GM04503 (cell line): ENCODE results near the gene SGF29.
"Not testable (repeated sequence)": the region's sequence is repeated elsewhere in the genome, so short reads cannot be mapped to it uniquely, and the experiment has no call there.

Experiments used
- DNase-seq: peaks from one replicate; pipeline ENCODE4 v3.0.0-alpha.2; 2012; ENCODE audit warnings: low read depth

SGF29 gene

DNA sequence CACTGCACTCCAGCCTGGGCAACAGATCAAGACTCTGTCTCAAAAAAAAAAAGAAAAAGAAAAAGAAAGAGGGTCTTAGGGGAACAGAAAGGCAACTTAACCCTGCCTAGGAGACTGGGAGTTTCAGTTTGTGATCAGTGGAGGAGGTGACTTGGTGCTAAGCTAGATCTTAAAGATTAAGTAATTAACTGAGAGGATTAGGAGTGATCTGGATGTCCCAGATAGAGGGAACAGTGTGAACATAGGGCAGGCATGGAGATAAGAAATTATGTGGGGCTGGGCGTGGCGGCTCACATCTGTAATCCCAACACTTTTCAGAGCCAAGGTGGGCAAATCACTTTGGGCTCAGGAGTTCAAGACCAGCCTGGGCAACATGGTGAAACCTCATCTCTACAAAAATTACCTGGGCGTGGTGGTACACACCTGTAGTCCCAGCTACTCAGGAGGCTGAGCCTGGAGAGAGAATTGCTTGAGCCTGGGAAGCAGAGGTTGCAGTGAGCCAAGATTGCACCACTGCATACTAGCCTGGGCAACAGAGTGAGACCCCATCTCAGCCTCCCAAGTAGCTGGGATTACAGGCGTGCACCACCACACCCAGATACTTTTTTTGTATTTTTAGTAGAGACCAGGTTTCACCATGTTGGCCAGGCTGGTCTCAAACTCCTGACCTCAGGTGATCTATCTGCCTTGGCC, 12.7 kb downstream of the SGF29 start:
- DNase-seq, result not testable (repeated sequence)

DNA sequence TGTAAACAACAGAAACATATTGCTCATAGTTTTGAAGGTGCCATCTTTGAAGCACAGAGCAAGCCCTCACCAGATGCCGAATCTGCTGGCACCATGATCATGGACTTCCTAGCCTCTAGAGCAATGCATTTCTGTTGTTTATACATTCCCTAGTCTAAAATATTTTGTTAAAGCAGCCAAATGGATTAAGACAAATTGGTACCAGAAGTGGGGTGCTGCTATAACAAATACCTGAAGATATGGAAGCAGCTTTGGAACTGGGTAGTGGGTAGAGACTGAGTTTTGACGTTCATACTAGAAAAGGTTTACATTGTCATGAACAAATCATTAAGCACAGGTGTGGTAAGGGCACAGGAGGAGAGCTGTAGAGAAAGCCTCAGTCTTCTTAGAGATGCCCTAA, 13.6 kb downstream of the SGF29 start:
- no peak for DNase-seq

DNA sequence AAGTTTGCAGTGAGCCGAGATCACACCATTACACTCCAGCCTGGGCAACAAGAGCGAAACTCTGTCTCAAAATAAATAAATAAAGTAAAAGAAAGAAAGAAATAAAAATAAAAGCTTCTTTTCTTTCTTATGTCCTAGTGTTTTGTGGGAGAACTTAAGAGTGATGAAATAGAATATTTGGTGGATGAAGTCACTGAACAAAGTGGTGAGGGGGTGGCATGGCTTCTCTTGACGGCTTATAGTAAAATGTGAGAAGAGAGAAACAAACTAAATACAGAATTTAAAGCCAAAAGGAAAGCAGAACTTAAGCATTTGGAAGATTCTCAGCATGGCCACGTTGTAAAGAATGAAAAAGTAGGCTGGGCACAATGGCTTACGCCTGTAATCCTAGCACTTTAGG, 15.3 kb downstream of the SGF29 start:
- no peak for DNase-seq

DNA sequence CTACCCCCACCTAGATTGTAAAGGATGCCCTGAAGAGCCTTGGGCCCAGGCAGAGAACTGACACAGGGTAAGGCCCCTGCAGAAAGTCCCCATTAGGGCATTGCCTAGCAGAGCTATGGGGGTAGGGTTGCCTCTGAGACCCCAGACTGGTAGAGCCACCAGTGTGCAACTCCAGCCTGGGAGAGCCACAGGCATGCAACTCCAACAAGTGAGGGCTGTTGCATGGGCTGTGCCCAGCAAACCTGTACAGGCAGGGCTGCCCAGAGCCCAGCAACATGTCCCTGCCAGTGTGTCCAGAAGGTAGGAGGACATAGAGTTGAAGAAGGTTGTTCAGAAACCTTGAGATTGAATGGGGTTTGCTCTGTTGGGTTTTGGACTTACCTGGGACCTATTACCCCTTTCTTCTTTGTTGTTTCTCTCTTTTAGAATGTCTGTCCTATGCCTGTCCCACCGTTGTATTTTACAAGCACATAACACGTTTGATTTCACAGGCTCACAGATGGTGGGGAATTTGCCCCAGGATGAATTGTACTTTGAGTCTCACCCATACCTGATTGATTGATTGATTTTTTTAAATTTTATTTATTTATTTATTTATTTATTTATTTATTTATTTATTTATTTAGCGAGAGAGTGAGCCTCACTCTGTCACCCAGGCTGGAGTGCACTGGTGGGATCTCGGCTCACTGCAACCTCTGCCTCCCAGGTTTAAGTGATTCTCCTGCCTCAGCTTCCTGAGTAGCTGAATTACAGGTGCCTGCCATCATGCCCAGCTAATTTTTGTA, 16.4 kb downstream of the SGF29 start:
- DNase-seq, result no peak

DNA sequence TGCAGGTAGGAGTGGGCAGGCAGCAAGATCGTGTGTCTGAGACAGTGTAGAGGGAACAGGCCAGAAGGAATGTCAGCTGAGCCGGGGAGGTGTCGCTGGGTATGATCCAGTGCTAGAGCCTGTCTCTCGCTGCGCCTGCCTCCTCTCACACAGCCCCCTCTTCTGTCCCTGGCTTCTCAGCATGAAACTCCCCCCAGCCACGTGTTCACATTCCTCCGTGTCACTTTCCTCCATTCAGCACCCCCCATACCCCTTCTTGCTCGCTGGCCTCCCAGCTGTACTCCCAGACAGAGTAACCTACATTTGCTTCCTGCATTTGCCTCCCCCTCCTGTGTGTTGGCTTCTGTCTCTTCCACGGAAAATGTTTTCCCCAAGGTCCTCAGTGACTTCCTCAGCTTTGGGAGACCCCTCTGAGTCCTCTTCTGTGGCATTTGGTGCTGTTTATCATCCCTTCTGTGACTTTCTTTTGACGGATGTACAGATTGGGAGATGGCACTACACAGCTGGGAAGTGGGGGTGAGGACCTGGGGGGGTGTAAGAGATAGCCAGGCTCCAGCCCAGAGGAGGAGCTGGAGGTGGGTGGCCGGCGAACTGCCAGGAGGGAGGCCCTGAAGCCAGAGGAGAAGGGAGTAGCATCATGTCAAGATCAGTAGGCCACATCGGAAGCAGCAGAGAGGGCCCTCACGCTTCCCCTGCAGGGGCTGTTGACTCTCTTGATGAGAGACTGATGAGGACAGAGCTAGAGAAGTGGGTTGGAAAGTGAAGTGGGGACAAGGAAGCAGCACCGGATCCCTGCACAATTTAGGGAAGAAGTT, 19.2 kb downstream of the SGF29 start:
- DNase-seq, result no peak

DNA sequence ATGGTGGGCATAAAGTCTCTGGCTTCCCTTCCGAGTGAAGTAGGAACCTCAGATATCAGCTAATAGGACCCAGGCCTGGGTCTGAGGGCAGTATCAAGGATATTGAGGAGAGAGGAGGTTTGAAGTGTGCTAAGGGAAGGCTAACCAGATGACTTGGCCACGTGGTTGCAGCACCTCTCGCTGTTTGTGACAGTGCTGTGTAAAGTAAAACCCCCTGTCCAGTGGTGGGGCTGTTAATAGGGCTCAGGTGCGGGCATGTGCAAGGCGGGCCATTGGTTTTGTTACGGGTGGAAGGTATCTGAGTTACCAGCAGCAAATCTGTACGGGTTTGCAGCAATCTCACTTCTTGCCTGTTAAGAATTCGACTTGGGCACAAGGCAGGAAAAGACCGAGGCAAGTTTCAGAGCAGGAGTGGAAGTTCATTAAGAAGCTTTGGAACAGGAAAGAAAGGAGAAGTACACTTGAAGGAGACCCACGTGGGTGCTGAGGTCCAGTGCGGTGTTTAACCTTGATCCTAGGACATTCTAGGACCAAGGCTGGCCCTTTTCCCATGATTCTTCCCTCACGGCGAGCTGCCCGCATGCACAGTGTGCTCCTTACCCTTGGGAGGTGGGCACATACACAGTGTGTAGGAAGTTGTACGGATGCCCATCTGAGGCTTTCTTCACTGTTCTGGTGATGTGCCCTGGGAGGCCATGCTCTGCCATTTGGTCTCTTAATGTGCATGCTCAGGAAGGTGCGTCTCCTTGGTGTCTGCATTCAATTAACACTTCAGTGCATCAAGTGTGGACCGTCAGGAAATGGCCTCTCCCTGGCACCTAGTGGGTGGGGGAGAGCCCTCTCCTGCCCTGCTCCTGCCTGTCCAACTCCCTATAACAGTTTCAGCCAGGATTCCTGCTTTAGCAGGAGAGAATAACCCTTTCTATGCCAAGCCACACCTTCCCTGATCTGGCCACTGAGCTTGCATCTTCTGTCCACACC, 20.3 kb downstream of the SGF29 start:
- no peak for DNase-seq

DNA sequence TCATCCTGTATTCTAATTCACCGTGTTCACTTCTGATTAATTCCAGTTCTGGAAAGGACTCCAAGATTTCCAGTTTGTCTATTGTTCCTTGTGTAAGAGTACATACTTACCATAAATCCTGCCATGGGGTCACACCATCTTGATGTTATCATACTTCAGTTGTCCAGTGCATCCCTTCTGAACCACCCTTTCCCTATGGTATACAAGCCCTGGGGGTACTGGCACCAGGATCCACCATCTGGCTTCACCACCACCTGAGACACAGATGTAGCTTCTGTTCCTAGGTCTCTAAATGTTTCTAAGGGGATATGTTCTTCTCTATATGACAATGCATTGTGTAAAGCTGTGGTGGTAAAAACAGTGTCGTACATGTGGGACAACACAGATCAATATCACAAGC, 21.2 kb downstream of the SGF29 start:
- no peak for DNase-seq

DNA sequence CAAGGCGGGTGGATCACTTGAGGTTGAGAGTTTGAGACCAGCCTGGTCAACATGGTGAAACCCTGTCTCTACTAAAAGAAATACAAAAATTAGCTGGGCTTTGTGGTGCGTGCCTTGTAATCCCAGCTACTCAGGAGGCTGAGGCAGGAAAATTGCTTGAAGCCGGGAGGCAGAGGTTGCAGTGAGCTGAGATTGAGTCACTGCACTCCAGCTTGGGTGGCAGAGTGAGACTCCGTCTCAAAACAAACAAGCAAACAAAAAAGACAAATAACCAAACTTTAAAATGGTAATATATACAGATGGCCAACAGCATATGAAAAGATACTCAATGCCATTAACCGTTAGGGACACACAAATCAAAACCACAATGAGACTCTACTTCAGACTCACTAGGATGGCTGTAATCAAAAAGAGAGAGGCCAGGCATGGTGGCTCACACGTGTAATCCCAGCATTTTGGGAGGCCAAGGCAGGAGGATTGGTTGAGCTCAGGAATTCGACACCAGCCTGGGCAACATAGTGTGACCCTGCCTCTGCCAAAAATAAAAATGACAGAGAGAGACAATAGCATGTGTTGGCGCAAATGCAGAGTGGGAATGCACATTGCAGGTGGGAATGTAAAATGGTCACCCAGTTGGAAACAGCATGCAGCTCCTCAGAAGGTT, 21.9 kb downstream of the SGF29 start:
- DNase-seq, result no peak

DNA sequence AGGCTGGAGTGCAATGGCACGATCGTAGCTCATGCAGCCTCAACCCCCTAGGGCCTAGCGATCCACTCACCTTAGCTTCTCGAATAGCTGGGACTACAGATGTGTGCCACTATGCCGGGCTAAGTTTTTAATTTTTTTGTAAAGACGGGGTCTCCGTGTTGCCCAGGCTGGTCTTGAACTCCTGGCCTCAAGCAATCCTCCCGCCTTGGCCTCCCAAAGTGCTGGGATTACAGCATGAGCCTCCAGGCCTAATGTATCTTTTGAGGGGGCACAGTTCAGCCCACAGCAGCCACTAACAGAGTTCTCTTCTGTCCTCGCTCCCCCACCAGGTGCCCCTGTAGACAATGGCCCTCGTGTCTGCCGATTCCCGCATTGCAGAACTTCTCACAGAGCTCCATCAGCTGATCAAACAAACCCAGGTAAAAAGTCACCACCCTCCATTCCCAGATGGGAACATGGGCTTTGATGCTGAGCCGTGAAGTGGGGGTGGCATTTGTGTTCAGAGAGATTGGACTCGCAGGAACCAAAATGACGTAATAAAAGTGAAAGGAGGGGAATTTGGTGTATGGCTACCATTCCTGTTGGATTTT, 27.1 kb downstream of the SGF29 start:
- DNase-seq, result no peak

DNA sequence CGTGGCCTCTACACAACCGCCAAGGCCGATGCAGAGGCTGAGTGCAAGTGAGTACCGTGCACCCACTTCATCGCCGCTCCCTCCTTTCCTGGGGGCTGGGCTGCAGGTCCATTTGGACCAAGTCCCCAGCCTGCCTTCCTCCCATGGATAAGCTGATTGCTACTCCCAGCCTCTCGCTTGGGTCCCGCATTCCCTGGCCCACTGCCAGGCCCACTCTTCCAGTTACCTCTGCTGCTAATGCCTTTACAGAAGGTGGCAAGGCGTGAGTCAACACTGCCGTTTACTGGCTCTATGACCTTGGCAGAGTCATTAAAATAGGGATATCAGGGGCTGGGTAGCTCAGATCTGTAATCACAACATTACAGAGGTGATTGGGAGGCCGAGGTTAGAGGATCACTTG, 32.0 kb downstream of the SGF29 start:
- no peak for DNase-seq

DNA sequence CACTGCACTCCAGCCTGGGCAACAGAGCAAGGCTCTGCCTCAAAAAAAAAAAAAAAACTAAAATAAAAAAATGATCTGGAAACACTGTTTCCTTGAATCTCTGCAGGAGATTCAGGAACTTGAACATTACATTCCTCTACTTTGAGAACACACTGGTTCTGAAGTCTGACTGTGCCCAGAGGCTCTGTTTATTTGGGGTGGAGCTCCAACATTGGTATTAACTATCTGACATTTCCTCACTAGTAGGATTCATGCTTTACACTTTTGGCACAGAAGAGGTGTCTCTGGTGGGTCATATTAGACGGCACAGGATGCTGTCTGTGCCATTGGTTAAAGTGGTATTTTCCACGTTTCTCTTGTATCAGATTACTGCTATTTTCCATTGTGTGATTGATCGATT, 32.7 kb downstream of the SGF29 start:
- DNase-seq, result no peak

DNA sequence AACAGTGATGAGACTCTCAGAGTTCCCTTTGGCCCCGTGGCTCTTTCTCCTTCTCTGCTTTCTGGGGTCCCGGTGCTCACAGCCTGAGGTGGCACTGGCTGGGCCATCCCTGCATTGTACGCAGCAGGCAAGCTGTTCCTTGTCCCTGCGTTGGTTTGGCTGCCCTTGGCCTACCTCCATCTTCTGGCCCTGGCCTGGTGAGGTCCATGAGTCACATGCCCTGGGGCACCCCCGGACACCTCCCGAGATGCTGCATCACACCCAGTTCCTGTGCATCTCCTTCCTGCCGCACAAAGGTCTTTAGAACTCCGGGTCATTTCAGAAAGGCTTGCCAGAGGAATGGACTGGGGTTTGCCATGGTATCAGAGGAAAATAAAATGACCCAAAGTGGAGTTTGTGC, 33.7 kb downstream of the SGF29 start:
- DNase-seq, result no peak

DNA sequence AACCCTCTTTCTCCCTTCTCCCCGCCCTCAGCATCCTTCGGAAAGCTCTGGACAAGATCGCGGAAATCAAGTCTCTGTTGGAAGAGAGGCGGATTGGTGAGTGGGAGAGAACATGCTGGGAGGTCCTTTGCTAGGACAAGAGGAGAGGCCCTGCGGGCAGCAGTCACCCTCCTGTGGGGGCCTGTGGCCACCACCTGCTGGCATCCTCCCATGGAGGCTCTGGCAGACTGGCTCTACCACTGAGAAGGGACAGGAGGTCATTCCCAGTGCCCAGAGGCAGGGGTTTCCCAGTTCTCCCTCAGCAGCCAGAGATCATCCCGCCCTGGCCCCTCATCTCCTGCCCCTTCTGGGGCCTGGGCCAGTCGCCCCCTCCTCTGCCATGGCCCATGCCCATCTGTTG, 35.3 kb downstream of the SGF29 start:
- DNase-seq, result no peak

DNA sequence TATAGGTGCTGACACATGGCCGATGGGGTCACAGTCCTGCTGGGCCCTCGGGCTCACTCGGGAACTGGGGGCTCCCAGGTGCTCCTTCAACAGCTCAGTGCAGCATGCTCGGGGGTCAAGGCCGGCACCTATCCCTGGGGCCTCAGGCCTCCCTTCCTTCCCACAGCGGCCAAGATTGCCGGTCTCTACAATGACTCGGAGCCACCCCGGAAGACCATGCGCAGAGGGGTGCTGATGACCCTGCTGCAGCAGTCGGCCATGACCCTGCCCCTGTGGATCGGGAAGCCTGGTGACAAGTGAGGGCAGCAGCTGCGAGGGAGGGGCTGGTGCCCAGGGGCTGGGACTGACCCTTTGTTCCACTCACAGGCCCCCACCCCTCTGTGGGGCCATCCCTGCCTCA, 36.2 kb downstream of the SGF29 start:
- DNase-seq, result no peak

DNA sequence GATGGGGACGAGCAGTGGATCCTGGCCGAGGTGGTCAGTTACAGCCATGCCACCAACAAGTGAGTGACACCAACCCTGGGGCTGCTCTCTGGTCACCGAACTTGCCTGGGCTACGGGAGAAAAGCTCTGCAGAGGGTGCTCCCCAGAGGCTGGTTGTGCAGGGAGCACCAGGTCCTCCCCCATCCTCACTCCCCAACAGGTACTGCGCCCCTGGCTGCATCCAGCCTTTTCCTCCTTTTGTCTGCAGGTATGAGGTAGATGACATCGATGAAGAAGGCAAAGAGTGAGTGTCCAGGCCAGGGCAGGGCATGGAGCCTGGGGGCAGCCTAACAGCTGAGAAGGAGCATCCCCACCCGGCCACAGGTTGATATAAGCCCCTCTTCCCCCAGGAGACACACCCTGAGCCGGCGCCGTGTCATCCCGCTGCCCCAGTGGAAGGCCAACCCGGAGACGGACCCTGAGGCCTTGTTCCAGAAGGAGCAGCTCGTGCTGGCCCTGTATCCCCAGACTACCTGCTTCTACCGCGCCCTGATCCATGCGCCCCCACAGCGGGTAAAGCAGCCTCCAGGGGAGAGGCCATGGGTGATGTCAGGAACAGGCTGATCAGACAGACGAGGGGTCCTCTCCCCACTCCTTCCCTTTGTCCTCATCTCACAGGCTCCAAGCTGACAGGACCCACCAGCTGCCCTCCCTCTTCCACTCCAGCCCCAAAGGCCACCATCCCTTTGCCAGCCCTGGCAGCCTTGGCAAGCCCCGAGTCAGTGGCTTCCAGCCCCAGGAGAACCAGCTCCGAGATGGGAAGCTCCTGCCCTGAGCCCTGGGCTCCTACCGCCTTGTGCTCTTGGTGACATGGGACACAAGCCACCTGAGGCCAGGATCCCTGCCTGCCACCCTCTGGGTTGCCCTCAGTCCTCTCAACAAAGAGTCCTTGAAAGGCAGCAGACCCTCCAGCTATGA, 36.9 kb downstream of the SGF29 start:
- no peak for DNase-seq

DNA sequence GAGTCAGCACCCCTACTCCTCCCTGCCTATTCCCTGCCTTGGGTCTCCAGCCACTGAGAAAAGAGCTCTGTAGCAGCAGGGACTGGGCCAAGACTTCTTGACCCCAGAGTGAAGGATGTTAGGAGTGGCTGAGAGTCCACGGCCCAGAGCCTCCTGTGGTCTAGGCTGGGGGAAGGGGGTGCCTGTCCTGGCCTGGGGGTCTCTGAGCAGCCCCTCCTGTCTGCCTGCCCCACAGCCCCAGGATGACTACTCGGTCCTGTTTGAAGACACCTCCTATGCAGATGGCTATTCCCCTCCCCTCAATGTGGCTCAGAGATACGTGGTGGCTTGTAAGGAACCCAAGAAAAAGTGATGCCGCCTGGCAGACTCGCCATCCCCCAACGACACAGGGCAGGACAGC, 37.6 kb downstream of the SGF29 start:
- DNase-seq, result no peak

DNA sequence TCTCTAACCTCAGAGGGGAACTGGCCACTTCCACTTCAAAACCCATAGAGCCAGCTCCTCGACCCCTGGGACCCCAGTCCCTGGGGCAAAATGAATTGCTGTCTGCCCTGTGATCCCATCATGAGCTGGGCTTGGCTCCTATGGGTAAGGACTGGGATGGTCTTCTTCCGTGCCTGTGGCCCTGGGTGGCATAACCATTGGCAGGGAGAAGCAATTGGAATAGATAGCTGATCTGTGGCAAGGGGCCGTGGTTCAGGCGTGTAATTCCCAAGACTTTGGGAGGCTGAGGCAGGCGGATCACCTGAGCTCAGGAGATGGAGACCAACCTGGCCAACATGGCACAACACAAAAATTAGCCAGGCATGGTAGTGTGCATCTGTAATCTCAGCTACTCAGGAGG, 38.8 kb downstream of the SGF29 start:
- DNase-seq, result no peak

DNA sequence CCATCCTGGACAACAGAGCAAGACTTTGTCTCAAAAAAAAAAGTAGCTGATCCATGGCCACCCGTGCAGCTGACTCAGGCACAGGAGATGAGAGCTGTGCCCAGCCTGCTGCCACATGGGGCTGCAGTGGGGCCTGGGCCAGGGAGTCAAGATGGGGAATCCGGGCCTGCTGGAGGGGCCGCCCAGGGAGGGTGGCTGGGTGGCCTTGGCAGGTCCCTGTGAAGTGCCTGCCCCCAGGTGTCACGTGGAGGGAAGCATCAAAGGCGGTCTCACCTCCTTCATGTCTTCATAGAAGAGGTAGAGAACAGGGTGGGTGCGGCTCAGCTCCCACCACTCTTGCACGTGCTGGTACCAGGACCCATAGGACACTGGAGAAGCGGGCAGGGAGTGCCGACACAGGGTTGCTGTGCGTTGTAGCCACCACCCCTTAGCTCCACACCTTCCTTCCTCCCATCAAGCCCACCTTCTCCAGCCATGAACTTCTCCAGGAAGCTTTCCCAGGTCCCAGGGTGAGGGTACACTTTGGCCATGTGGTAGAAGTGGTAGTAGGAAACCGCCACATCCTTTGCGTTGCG, 39.3 kb downstream of the SGF29 start:
- no peak for DNase-seq

DNA sequence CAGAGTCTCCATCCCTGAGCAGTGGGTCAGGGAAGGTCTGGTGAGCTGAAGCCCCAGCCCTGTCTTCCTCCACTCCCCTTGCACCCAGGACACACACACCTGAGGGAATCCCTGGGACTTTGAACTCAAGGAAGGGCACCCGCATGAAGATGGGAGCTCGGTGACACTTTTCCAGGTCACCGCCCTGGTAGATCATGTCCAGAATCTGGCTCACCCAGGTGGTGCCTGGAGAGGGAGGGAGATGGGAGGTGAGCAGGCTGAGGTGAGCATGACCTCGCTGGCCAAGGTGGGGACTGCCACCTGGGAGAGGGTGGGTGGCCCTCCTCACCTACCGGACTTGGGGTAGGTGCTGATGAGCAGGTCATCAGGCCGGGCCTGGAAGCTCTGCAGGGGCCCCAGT, 41.7 kb downstream of the SGF29 start:
- not testable (repeated sequence) for DNase-seq
